Astrocyte (in vitro differentiated cells and primary cell): Measurements from ENCODE around the gene EIF2B5. TPM values are rescaled to one million over a fixed set of nuclear protein-coding genes. Genes with fewer than 3 reads are reported as not detected.
A peak's percentile ranks its signal among the peaks of the same experiment; 100 is the strongest.

Source experiments
- DNase-seq: peaks from one replicate; pipeline ENCODE4 v3.0.0-alpha.2; 2010; ENCODE audit warnings: low read depth
- FAIRE-seq: peaks from 2 replicates; lab custom pipeline; 2011; peaks lifted over from hg19 to GRCh38; lab: Jason Lieb, UNC
- H2AFZ ChIP-seq: 2 replicates; pipeline ENCODE4 v1.6.0; 2012; ENCODE audit warnings: low read depth, low read length, inconsistent platforms
- H3K27ac ChIP-seq: 2 replicates; pipeline ENCODE4 v1.5.1; 2011; ENCODE audit warnings: low read depth, low read length, inconsistent platforms
- H3K27me3 ChIP-seq: 2 replicates; pipeline ENCODE4 v1.6.0; 2011; ENCODE audit warnings: low read length, inconsistent platforms; ENCODE audit not compliant: insufficient read depth
- H3K36me3 ChIP-seq: 2 replicates; pipeline ENCODE4 v1.5.1; 2011; ENCODE audit warnings: low read length, inconsistent platforms; ENCODE audit not compliant: insufficient read depth
- H3K4me1 ChIP-seq: 2 replicates; pipeline ENCODE4 v1.5.1; 2011; ENCODE audit warnings: low read length, inconsistent platforms; ENCODE audit not compliant: insufficient read depth
- H3K4me2 ChIP-seq: 2 replicates; pipeline ENCODE4 v1.6.0; 2012; ENCODE audit warnings: low read length, inconsistent platforms
- H3K4me3 ChIP-seq: 2 replicates; pipeline ENCODE4 v1.5.1; 2011; ENCODE audit warnings: low read depth, mild to moderate bottlenecking, low read length, inconsistent platforms; ENCODE audit not compliant: insufficient read depth
- H3K79me2 ChIP-seq: 2 replicates; pipeline ENCODE4 v1.6.0; 2012; ENCODE audit warnings: mild to moderate bottlenecking, low read length, inconsistent platforms; ENCODE audit not compliant: insufficient read depth
- H3K9ac ChIP-seq: 2 replicates; pipeline ENCODE4 v1.6.0; 2012; ENCODE audit warnings: mild to moderate bottlenecking, low read length, inconsistent platforms
- H3K9me3 ChIP-seq: 2 replicates; pipeline ENCODE4 v1.5.1; 2012; ENCODE audit warnings: low read depth, mild to moderate bottlenecking, low read length, inconsistent platforms; ENCODE audit not compliant: insufficient read depth
- H4K20me1 ChIP-seq: 2 replicates; pipeline ENCODE4 v1.6.0; 2012; ENCODE audit warnings: low read length, inconsistent platforms; ENCODE audit not compliant: insufficient read depth
- H3K27ac Mint-ChIP-seq: one replicate; pipeline ENCODE4 v1.8.0; 2021; ENCODE audit warnings: mild to moderate bottlenecking, mixed read lengths; ENCODE audit not compliant: unreplicated experiment
- H3K27me3 Mint-ChIP-seq: one replicate; pipeline ENCODE4 v1.8.0; 2021; ENCODE audit warnings: low read depth, mixed read lengths; ENCODE audit not compliant: unreplicated experiment
- H3K36me3 Mint-ChIP-seq: one replicate; pipeline ENCODE4 v1.8.0; 2021; ENCODE audit warnings: low read depth, mixed read lengths; ENCODE audit not compliant: unreplicated experiment
- H3K4me1 Mint-ChIP-seq: one replicate; pipeline ENCODE4 v1.8.0; 2021; ENCODE audit warnings: low read depth, mixed read lengths; ENCODE audit not compliant: unreplicated experiment
- H3K4me3 Mint-ChIP-seq: one replicate; pipeline ENCODE4 v1.8.0; 2021; ENCODE audit warnings: mild to moderate bottlenecking, moderate library complexity, mixed read lengths; ENCODE audit not compliant: unreplicated experiment
- H3K9me3 Mint-ChIP-seq: one replicate; pipeline ENCODE4 v1.8.0; 2021; ENCODE audit warnings: mild to moderate bottlenecking, mixed read lengths; ENCODE audit not compliant: unreplicated experiment
- EZH2 ChIP-seq: IDR thresholded peaks from 2 replicates; pipeline ENCODE4 v1.6.1; 2012; ENCODE audit warnings: mild to moderate bottlenecking, low read length, inconsistent platforms; ENCODE audit not compliant: insufficient read depth
- total RNA-seq: library from RNA; stranded (reverse); gene quantifications from 2 replicates; pipeline ENCODE4 v1.2.1, GENCODE V29; 2021
- TF ChIP-seq, protein P1 (sequence below): IDR thresholded peaks from 2 replicates; pipeline ENCODE4 v1.5.1; 2011; ENCODE audit warnings: low read depth, mild to moderate bottlenecking, inconsistent platforms, low read length, moderate library complexity; ENCODE audit not compliant: insufficient read depth

The EIF2B5 gene
- total RNA-seq, 1 donor from 2014 or later: 22.6 TPM

DNA sequence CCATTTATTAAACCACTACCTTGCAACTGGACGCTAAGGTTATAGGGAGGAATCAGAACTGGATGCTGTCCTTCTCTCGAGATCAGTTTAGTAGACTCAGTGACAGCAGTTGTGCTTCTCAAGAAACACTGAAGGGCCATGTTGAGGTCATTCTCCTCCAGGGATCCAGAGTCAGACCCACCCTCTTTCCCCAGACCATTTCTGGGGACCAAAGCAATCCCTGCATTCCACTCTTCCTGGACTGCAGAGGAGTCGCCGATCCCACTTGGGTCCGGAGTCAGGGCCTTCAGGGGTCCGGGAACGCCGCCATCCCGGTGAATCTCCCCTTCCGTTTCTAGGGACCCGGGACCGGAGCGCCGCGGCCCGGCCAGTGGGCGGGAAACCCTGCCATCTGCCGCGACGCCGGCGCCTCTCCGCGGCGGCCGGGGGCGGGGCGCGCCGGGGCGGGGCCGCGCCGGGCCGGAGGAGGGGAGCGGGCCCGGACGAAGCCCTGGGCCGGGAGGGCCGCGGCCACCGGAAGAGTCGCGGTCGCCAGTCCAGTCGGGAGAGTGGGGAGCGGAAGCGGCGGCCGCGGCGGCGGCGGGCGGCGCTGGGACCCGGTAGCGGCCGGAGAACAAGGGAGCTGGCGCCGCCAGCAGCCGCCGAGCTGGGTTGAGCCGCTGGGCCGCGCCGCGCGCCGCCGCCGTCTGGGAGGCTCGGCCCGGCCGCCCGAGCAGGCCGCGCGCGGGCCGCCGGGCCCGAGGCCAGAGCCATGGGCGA is 19.9 kb downstream of the EIF2B5 start, which contains the start of gene DVL3:
Gene DVL3 (plus strand): TSS at position 493 of the 759 bp plus-strand sequence. CDS start 259 bp downstream, at position 752.
- H4K20me1 ChIP-seq: peaks cover 40% of the 10 kb centered on the region
- H2AFZ ChIP-seq: peak within 1 kb of the TSS; percentile 95
- peak within 1 kb of the TSS; percentile 92 for H3K4me3 ChIP-seq
- DNase-seq (peak; percentile 37), FAIRE-seq (no peak)
- H3K79me2 ChIP-seq: peaks cover 44% of the 10 kb centered on the region
- Mint-ChIP-seq H3K4me1 (peaks cover 11% of the 10 kb centered on the region), H3K9me3 (no peaks in the 10 kb centered on the region), H3K27me3 (no peaks in the 10 kb centered on the region), H3K4me3 (peak within 1 kb of the TSS; percentile 96), H3K27ac (peak within 1 kb of the TSS; percentile 91), H3K36me3 (peaks cover 2% of the 10 kb centered on the region)
- H3K27me3 ChIP-seq: no peaks in the 10 kb centered on the region
- H3K36me3 ChIP-seq: peaks cover 4% of the 10 kb centered on the region
- peaks cover 18% of the 10 kb centered on the region for H3K4me1 ChIP-seq
- H3K4me2 ChIP-seq: peak within 1 kb of the TSS; percentile 99
- H3K9ac ChIP-seq: peak within 1 kb of the TSS; percentile 91
- TF ChIP-seq EZH2: no peak
- TF ChIP-seq, protein P1, sequence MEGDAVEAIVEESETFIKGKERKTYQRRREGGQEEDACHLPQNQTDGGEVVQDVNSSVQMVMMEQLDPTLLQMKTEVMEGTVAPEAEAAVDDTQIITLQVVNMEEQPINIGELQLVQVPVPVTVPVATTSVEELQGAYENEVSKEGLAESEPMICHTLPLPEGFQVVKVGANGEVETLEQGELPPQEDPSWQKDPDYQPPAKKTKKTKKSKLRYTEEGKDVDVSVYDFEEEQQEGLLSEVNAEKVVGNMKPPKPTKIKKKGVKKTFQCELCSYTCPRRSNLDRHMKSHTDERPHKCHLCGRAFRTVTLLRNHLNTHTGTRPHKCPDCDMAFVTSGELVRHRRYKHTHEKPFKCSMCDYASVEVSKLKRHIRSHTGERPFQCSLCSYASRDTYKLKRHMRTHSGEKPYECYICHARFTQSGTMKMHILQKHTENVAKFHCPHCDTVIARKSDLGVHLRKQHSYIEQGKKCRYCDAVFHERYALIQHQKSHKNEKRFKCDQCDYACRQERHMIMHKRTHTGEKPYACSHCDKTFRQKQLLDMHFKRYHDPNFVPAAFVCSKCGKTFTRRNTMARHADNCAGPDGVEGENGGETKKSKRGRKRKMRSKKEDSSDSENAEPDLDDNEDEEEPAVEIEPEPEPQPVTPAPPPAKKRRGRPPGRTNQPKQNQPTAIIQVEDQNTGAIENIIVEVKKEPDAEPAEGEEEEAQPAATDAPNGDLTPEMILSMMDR: no peak
- no peaks in the 10 kb centered on the region for H3K9me3 ChIP-seq
- H3K27ac ChIP-seq: peak within 1 kb of the TSS; percentile 75

DNA sequence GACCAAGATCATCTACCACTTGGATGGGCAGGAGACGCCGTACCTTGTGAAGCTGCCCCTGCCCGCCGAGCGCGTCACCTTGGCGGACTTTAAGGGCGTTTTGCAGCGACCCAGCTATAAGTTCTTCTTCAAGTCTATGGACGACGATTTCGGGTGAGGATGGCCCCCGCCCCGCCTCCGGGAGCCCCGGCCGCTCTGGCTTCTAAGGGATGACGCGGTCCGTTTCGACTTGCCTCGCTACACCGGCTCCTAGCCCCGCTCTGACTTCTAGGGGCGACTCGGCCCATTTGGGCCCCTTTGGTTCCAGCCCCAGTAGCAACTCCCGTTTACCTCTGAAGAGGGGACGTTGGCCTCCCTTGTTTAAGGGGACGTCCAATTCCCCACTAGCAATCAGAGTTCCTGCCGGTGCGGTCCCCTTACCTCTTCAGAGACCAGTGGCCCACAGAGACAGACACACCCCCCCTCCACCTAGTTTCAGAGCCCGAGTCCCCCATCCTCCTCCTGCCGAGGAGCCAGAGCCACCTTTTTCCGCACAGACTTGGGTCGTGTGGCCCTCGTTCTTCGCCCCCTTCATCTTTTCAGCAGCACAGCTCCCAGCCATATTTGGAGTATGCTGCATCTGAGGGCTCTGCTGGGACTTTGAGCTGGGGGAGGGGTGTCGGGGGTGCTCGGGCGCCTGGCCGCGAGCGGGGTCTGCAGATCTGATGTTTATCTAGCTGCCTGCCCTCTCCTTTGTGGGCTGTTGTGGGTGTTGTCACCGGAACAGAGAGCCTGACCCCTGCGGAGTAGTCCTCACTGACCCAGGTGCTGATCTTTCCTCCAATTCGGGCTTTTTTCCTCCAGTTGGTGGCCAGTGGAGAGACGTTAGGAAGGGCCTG is 20.7 kb downstream of the EIF2B5 start:
- Mint-ChIP-seq H3K4me3 (peak overlapping the region; percentile 96), H3K4me1 (peaks cover 15% of the 10 kb centered on the region), H3K27me3 (no peaks in the 10 kb centered on the region), H3K27ac (peak overlapping the region; percentile 91), H3K36me3 (peaks cover 2% of the 10 kb centered on the region), H3K9me3 (no peaks in the 10 kb centered on the region)
- H3K9ac ChIP-seq: peak overlapping the region; percentile 91
- H3K27me3 ChIP-seq: no peaks in the 10 kb centered on the region
- H3K27ac ChIP-seq: peak overlapping the region; percentile 75
- H3K4me2 ChIP-seq: peak overlapping the region; percentile 99
- FAIRE-seq (no peak), DNase-seq (no peak)
- H3K79me2 ChIP-seq: peaks cover 53% of the 10 kb centered on the region
- peak overlapping the region; percentile 92 for H3K4me3 ChIP-seq
- peak overlapping the region; percentile 78 for H2AFZ ChIP-seq
- H3K9me3 ChIP-seq: no peaks in the 10 kb centered on the region
- no peak for TF ChIP-seq EZH2
- TF ChIP-seq, protein P1: no peak
- H3K4me1 ChIP-seq: peaks cover 26% of the 10 kb centered on the region
- peaks cover 48% of the 10 kb centered on the region for H4K20me1 ChIP-seq
- peaks cover 4% of the 10 kb centered on the region for H3K36me3 ChIP-seq
